ENCODE measurements around the gene KRTAP10-3.

GRCh38 chr21:44508426-44508710, 50.2 kb downstream of the KRTAP10-3 start:
- no peak for TF ChIP-seq CTCF (CRISPR knock-in tag; IDR thresholded peaks at IDR 0.05)
- TF ChIP-seq SNAPC5 (CRISPR knock-in tag; IDR thresholded peaks at IDR 0.05; ENCODE audit: borderline replicate concordance), result no peak
- no peak for TF ChIP-seq KAT8 (CRISPR knock-in tag; IDR thresholded peaks at IDR 0.05)
- TF ChIP-seq POLR2A (IDR thresholded peaks at IDR 0.05; ENCODE audit: insufficient read depth in 1 of 2, low read depth in 2 of 2, low read length in 2 of 2), result no peak
- no peak for TF ChIP-seq DMTF1 (CRISPR knock-in tag; IDR thresholded peaks at IDR 0.05)
